Non-pigmented ciliary epithelial cell (primary cell): Measurements from ENCODE around the gene IMMT.

Source experiments
- DNase-seq: peaks from one replicate; pipeline ENCODE4 v3.0.0-alpha.2; 2010; ENCODE audit warnings: low read depth

IMMT gene

GRCh38 chr2:86140969-86141392, 54.3 kb downstream of the IMMT start:
- no peak for DNase-seq

- DNase-seq = no peak
These were observed 55.3 kb downstream of the IMMT start for GRCh38 chr2:86139981-86140380.

GRCh38 chr2:86138736-86139625, 56.3 kb downstream of the IMMT start:
- no peak for DNase-seq

- no peak for DNase-seq
These were observed 59.1 kb downstream of the IMMT start for GRCh38 chr2:86136141-86136540.

- DNase-seq = no peak
These were observed 59.6 kb downstream of the IMMT start for GRCh38 chr2:86135653-86136052.

- DNase-seq = no peak
These were observed 60.6 kb downstream of the IMMT start for GRCh38 chr2:86134709-86135108.

- DNase-seq = no peak
These were observed 70.6 kb downstream of the IMMT start for GRCh38 chr2:86124683-86125082.

- no peak for DNase-seq
These were observed 71.8 kb downstream of the IMMT start for GRCh38 chr2:86123328-86123925.

GRCh38 chr2:86118130-86118529, 77.1 kb downstream of the IMMT start:
- no peak for DNase-seq

GRCh38 chr2:86107031-86107430, 88.2 kb downstream of the IMMT start:
- DNase-seq = no peak

GRCh38 chr2:86105969-86106945, 89.0 kb downstream of the IMMT start, which contains the start of gene PTCD3:
PTCD3 (plus strand) TSS chr2:86106235; CDS start chr2:86106248, 13 bp downstream.
- DNase-seq = peak; percentile 84

- DNase-seq = peak; percentile 85
These were observed 89.9 kb downstream of the IMMT start, which contains the start of gene POLR1A for GRCh38 chr2:86105252-86105968. POLR1A (minus strand) TSS chr2:86105886; CDS start chr2:86105776, 110 bp downstream.

GRCh38 chr2:86102157-86102556, 93.1 kb downstream of the IMMT start:
- DNase-seq = no peak

GRCh38 chr2:86097913-86098312, 97.3 kb downstream of the IMMT start:
- no peak for DNase-seq

- DNase-seq = no peak
These were observed 98.0 kb downstream of the IMMT start for GRCh38 chr2:86097114-86097896.

GRCh38 chr2:86094229-86094628, 101.0 kb downstream of the IMMT start:
- DNase-seq = no peak
